ENCODE data around the gene XRRA1.
"Not testable (repeated sequence)": the region's sequence is repeated elsewhere in the genome, so short reads cannot be mapped to it uniquely, and the experiment has no call there.

Gene XRRA1

DNA sequence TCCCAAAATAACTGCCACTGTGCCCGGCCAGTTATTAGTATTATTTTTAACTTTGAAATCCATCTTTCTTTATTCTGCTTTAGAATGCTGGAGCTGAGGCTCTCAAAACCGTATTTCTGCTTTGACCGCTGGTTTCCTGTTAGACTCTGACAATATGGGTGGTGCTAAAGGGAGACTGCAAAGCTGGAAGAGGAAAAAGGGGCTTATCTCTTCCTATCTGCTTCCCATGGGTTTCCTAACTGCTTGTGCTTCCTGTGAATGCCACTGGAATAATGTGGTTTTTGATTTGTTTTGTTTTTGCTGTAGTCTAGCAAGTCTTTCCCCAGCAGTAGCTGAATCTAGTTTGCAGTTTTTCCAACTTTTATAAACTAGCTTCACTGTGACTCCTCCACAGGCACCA is 43.6 kb downstream of the XRRA1 start:
- in situ Hi-C loops (cut with HindIII; ENCODE audit: low sequenced_read_pairs): loop anchor here (5.0 kb wide), 1 partner anchor 107 kb away; no protein-coding TSS in a partner anchor

- in situ Hi-C loops (cut with HindIII; ENCODE audit: low sequenced_read_pairs): no loop called here
These were observed 46.5 kb downstream of the XRRA1 start for GRCh38 chr11:74902342-74902741.

- in situ Hi-C loops (cut with HindIII; ENCODE audit: low sequenced_read_pairs): no loop called here
These were observed 52.6 kb downstream of the XRRA1 start for GRCh38 chr11:74896311-74896710.

GRCh38 chr11:74895340-74896116 is 53.4 kb downstream of the XRRA1 start:
- in situ Hi-C loops (cut with HindIII; ENCODE audit: low sequenced_read_pairs): no loop called here

DNA sequence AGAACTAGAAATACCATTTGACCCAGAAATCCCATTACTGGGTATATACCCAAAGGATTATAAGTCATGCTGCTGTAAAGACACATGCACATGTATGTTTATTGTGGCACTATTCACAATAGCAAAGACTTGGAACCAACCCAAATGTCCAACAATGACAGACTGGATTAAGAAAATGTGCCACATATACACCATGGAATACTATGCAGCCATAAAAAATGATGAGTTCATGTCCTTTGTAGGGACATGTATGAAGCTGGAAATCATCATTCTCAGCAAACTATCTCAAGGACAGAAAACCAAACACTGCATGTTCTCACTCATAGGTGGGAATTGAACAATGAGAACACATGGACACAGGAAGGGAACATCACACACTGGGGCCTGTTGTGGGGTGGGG is 55.9 kb downstream of the XRRA1 start:
- in situ Hi-C loops (cut with HindIII; ENCODE audit: low sequenced_read_pairs): not testable (repeated sequence)

- in situ Hi-C loops (cut with HindIII; ENCODE audit: low sequenced_read_pairs): no loop called here
These were observed 71.8 kb downstream of the XRRA1 start for GRCh38 chr11:74877132-74877531.

GRCh38 chr11:74871037-74871436 is 77.9 kb downstream of the XRRA1 start:
- in situ Hi-C loops (cut with HindIII; ENCODE audit: low sequenced_read_pairs): loop anchor here (5.0 to 25.0 kb wide), 2 partner anchors 134 to 259 kb away; no protein-coding TSS in a partner anchor

DNA sequence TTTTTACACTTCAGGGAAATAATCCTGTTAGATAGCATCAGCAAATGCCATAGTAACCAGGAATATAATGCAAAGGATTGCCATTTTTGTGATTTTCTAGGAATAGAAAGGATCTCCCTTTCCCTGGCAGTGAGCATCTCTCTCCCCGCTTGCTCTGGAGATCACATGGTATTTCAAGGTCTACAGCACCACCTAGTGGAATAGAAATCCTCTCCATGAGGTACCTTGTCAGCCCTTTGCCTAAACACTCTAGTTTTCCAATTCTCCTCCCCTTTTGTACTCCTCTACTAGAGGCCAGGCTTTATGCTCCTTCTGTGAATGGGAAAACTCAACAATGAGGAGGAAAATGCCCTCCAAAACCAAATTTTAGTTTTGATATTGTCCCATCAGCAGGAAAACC is 78.4 kb downstream of the XRRA1 start:
- in situ Hi-C loops (cut with HindIII; ENCODE audit: low sequenced_read_pairs): loop anchor here (5.0 to 25.0 kb wide), 2 partner anchors 133 to 258 kb away; no protein-coding TSS in a partner anchor

GRCh38 chr11:74866557-74866956 is 82.3 kb downstream of the XRRA1 start:
- in situ Hi-C loops (cut with HindIII; ENCODE audit: low sequenced_read_pairs): loop anchor here (25.0 kb wide), 1 partner anchor 254 kb away; no protein-coding TSS in a partner anchor

GRCh38 chr11:74863410-74863809 is 85.5 kb downstream of the XRRA1 start:
- in situ Hi-C loops (cut with HindIII; ENCODE audit: low sequenced_read_pairs): loop anchor here (25.0 kb wide), 1 partner anchor 251 kb away; no protein-coding TSS in a partner anchor

- in situ Hi-C loops (cut with HindIII; ENCODE audit: low sequenced_read_pairs): loop anchor here (25.0 kb wide), 1 partner anchor 248 kb away; no protein-coding TSS in a partner anchor
These were observed 88.1 kb downstream of the XRRA1 start for GRCh38 chr11:74860743-74861142.

- in situ Hi-C loops (cut with HindIII; ENCODE audit: low sequenced_read_pairs): loop anchor here (25.0 kb wide), 1 partner anchor 241 kb away; no protein-coding TSS in a partner anchor
These were observed 95.7 kb downstream of the XRRA1 start for GRCh38 chr11:74853223-74853622.

GRCh38 chr11:74849525-74850391 is 99.1 kb downstream of the XRRA1 start:
- in situ Hi-C loops (cut with HindIII; ENCODE audit: low sequenced_read_pairs): loop anchor here (25.0 kb wide), 1 partner anchor 237 kb away; no protein-coding TSS in a partner anchor

DNA sequence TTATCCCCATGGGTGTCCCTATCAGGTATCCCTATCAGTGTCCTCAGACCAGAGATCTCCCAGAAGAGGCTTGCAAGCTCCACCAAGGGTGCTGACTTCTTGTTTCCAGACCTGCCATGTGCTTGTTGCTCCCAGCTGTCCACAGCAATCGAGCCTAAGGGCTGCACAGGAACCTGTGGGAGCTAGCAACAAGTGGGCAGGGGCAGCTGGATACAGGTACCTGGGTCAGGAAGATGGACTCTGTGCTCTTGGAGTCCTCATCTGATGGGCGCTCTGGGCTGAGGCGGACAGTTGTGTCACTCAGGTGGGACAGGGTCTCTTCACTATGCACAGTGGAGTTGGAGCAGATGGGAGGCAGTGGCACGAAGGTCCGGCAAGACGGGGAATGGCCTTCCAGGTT is 101.0 kb downstream of the XRRA1 start:
- in situ Hi-C loops (cut with HindIII; ENCODE audit: low sequenced_read_pairs): no loop called here

DNA sequence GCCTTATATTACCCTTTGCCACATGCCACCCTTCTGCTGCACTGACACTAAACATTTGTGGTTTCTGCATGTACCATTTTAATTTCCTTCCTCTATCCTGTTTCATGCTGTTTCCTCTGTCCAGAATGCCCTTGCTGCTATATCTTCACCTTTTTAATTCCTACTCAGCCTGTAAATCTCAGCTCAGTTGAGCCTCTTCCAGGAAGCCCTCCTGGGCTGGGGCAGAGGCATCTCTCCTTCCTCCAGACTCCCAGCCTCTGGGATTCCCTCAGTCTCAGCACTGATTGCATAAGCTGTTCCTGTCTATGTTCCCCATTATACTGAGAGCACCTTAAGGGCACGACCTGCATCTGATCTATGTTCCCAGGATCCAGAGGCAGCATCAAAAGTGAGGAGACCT is 101.5 kb downstream of the XRRA1 start:
- in situ Hi-C loops (cut with HindIII; ENCODE audit: low sequenced_read_pairs): no loop called here

DNA sequence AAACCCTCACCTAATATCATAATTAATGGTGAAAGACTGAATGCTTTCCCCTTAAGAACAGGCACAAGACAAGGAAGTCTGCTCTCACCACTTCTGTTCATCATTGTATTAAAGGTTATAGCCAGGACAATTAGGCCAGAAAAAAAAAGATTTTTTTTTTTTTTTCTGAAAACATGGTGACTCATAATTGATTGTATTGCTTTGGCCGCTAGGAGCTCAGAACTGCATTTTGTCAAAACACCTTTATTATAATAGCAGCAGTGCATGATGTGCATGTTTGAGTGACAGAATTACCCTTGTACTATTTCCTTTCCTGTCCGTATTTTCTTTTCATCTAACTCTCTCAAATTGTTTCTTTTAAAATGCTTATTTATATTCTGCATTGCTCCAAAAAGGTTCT is 102.1 kb downstream of the XRRA1 start:
- in situ Hi-C loops (cut with HindIII; ENCODE audit: low sequenced_read_pairs): no loop called here

GRCh38 chr11:74845978-74846517 is 102.8 kb downstream of the XRRA1 start:
- in situ Hi-C loops (cut with HindIII; ENCODE audit: low sequenced_read_pairs): no loop called here

DNA sequence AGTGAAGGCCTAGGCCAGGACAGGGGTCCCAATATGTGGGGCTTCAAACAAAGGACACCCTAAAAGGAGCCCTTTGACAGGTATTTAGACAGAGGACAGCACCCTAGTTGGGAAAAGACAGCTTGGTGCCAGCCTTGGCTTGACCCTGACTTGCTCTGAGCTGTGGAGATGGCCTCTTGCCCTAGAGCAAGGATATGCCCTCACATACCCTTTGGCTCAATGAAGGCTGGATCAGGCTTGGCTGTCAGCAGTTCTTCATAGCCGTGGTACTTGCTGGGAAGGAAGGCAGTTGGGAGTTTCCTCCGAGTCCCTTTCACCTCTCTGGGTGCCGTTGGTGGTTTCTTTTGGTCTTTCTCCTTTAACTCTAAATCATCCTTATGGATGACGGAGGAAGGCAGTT is 104.0 kb downstream of the XRRA1 start:
- in situ Hi-C loops (cut with HindIII; ENCODE audit: low sequenced_read_pairs): no loop called here

DNA sequence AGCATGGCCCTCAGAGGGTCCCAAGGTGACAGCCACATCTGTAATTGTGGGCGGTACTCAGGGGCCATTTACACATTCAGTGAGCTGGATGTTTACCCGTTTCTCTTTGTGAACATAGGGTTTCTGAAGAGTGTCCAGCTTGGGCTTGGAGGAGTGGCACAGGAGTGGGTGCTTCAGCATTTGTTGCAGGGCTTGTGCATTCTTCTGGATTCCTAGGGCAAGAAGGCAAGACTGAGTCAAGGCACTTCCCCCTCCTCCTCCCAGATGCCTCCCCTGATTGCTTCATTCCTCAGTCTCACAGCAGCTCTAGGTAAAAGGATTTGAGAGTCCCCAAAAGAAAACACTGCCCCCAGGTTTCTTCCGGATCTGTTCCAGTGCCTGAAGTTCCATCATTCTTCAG is 104.8 kb downstream of the XRRA1 start:
- in situ Hi-C loops (cut with HindIII; ENCODE audit: low sequenced_read_pairs): no loop called here

DNA sequence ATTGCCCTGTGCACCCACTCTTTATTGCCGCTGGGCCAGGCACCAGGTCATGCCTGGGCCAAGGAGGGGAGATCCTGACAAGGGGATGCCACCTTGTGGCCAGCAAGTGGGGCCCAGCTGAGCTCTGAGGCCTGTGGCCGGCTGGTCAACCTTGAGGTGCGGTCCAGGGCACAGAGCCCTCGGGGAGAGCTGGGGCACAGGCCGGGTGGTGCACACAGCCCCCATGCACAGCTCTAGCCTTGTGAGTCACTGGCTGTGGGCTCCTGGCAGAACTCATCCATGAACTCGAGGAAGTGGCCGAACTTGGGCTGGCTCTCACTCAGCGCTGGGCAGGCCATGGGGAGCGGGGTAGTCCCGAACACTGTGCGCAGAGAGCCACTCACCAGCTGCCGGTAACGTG is 105.9 kb downstream of the XRRA1 start:
- in situ Hi-C loops (cut with HindIII; ENCODE audit: low sequenced_read_pairs): no loop called here

GRCh38 chr11:74840486-74840885 is 108.4 kb downstream of the XRRA1 start:
- in situ Hi-C loops (cut with HindIII; ENCODE audit: low sequenced_read_pairs): no loop called here
